A673 (cell line): ENCODE results near the gene PRKAG2.

Experiments used
- CTCF ChIP-seq: fragments of 300-800, 200-600 bp; sonication (generic); conservative IDR thresholded peaks from 2 replicates; pipeline ENCODE4 v1.5.1; 2017; ENCODE audit warnings: low read depth, mild to moderate bottlenecking, antibody characterized with exemption, low read length, moderate library complexity, mixed read lengths
- EZH2 ChIP-seq: fragments of 200-600 bp; sonication (generic); IDR thresholded peaks from 2 replicates; pipeline ENCODE4 v1.6.1; 2017; ENCODE audit warnings: borderline replicate concordance, low read depth, mild to moderate bottlenecking, mixed read lengths, antibody characterized with exemption, low read length; ENCODE audit not compliant: poor library complexity, severe bottlenecking

GRCh38 chr7:151625606-151626005, 251.3 kb downstream of the PRKAG2 start:
- no peak for TF ChIP-seq CTCF
- no peak for TF ChIP-seq EZH2
